Endothelial cell of umbilical vein (primary cell): ENCODE results near the gene DUSP19. TPM values are rescaled to one million over a fixed set of nuclear protein-coding genes. Genes with fewer than 3 reads are reported as not detected.

Source experiments
- BruUV-seq: library from RNA; stranded (reverse); fragments of 400-500 nt; replicated peaks from 2 replicates; lab custom pipeline; 2021; lab: Mats Ljungman, UMichigan
- CTCF ChIA-PET: fragments of 300-600, 350-600 bp; sonication (Branson Sonifier 250); formaldehyde crosslinking; loops from one replicate; lab custom pipeline; 2021; ENCODE audit warnings: antibody characterized with exemption, inconsistent platforms; lab: Charles Lee
- POLR2A ChIA-PET: fragments of 300-600, 350-600 bp; sonication (Branson Sonifier 250); formaldehyde crosslinking; loops from one replicate; lab custom pipeline; 2021; ENCODE audit warnings: antibody characterized with exemption, inconsistent platforms; lab: Charles Lee
- DNase-seq: peaks from one replicate; pipeline ENCODE4 v3.0.0-alpha.2; 2011; ENCODE audit warnings: low read depth, low spot score
- FAIRE-seq: peaks from 2 replicates; lab custom pipeline; 2011; peaks lifted over from hg19 to GRCh38; lab: Jason Lieb, UNC
- H2AFZ ChIP-seq: 2 replicates; pipeline ENCODE4 v1.6.0; 2012; ENCODE audit warnings: low read depth, low read length, control low read depth, inconsistent platforms
- H3K27ac ChIP-seq: 2 replicates; pipeline ENCODE4 v1.5.1; 2011; ENCODE audit warnings: low read depth, mild to moderate bottlenecking, control low read depth, low read length, moderate library complexity; ENCODE audit not compliant: insufficient read depth
- H3K27me3 ChIP-seq, 2 experiments: 2 replicates each; pipeline versions ENCODE4 v1.6.0 to v1.6.1; 2011; ENCODE audit warnings: low read length in 2 of 2, mixed read lengths in 1 of 2; ENCODE audit not compliant: control insufficient read depth in 2 of 2, insufficient read depth in 2 of 2
- H3K36me3 ChIP-seq, 2 experiments: 2 replicates in 1 of 2; 3 replicates in 1 of 2; pipeline ENCODE4 v1.5.1; 2011; ENCODE audit warnings: low read length in 2 of 2, mild to moderate bottlenecking in 1 of 2, moderate library complexity in 1 of 2; ENCODE audit not compliant: control insufficient read depth in 2 of 2, insufficient read depth in 2 of 2; ENCODE audit errors: extremely low read depth in 1 of 2
- H3K4me1 ChIP-seq: 3 replicates; pipeline ENCODE4 v1.5.1; 2011; ENCODE audit warnings: mild to moderate bottlenecking, low read length; ENCODE audit not compliant: control insufficient read depth, insufficient read depth; ENCODE audit errors: extremely low read depth
- H3K4me2 ChIP-seq: 2 replicates; pipeline ENCODE4 v1.6.1; 2011; ENCODE audit warnings: low read length, control low read depth, mixed read lengths; ENCODE audit not compliant: insufficient read depth
- H3K4me3 ChIP-seq, 3 experiments: fragments of 200-600 bp in 1 of 3; sonication (generic), shearing (Covaris generic) in 1 of 3; replicated peaks in 1 of 3; 2 replicates each; pipeline ENCODE4 v1.5.1; 2011 to 2016; ENCODE audit warnings: control low read depth in 3 of 3, low read length in 3 of 3, mild to moderate bottlenecking in 2 of 3, inconsistent platforms in 1 of 3, low read depth in 1 of 3, moderate library complexity in 1 of 3; ENCODE audit not compliant: insufficient read depth in 1 of 3
- H3K79me2 ChIP-seq: 2 replicates; pipeline ENCODE4 v1.6.0; 2012; ENCODE audit warnings: low read length, inconsistent platforms; ENCODE audit not compliant: control insufficient read depth, insufficient read depth
- H3K9ac ChIP-seq: replicated peaks from 2 replicates; pipeline ENCODE3; 2011; ENCODE audit warnings: low read length, control low read depth; ENCODE audit not compliant: insufficient read depth; ENCODE audit errors: extremely low read depth
- H3K9me1 ChIP-seq: replicated peaks from 3 replicates; pipeline ENCODE4 v1.6.0; 2011; ENCODE audit warnings: mild to moderate bottlenecking, low read length; ENCODE audit not compliant: control insufficient read depth, insufficient read depth; ENCODE audit errors: extremely low read depth
- H3K9me3 ChIP-seq: replicated peaks from 2 replicates; pipeline ENCODE4 v1.5.1; 2012; ENCODE audit warnings: low read length, inconsistent platforms; ENCODE audit not compliant: control insufficient read depth, insufficient read depth
- H4K20me1 ChIP-seq: replicated peaks from 2 replicates; pipeline ENCODE3; 2011; ENCODE audit warnings: mild to moderate bottlenecking, low read length; ENCODE audit not compliant: control insufficient read depth, insufficient read depth; ENCODE audit errors: extremely low read depth
- EZH2 ChIP-seq: IDR thresholded peaks from 2 replicates; pipeline ENCODE4 v1.6.1; 2012; ENCODE audit warnings: borderline replicate concordance, low read depth, mild to moderate bottlenecking, moderate library complexity, low read length, inconsistent platforms; ENCODE audit not compliant: severe bottlenecking
- FOS ChIP-seq: IDR thresholded peaks from 2 replicates; pipeline ENCODE4 v1.6.1; 2011; ENCODE audit warnings: mild to moderate bottlenecking, low read length, moderate library complexity, borderline replicate concordance; ENCODE audit not compliant: insufficient read depth
- GATA2 ChIP-seq: IDR thresholded peaks from 2 replicates; pipeline ENCODE4 v1.7.0; 2011; ENCODE audit warnings: low read depth, mild to moderate bottlenecking, moderate library complexity, mixed read lengths, low read length; ENCODE audit not compliant: insufficient read length, insufficient read depth
- JUN ChIP-seq: IDR thresholded peaks from 2 replicates; pipeline ENCODE4 v1.6.1; 2011; ENCODE audit warnings: borderline replicate concordance, low read depth; ENCODE audit not compliant: insufficient read length, insufficient read depth
- MYC ChIP-seq: IDR thresholded peaks from one replicate; pipeline ENCODE4 v1.6.1; 2011; ENCODE audit warnings: mild to moderate bottlenecking, low read depth, low read length
- POLR2A ChIP-seq: IDR thresholded peaks from 2 replicates; pipeline ENCODE4 v1.6.1; 2012; ENCODE audit warnings: low read depth, mild to moderate bottlenecking, control low read depth, low read length
- POLR2AphosphoS5 ChIP-seq: IDR thresholded peaks from 2 replicates; pipeline ENCODE4 v1.6.1; 2012; ENCODE audit warnings: low read depth, mild to moderate bottlenecking, control low read depth, low read length, moderate library complexity; ENCODE audit not compliant: insufficient read depth
- dilution Hi-C: fragments of 300-500 bp; cut with MboI; formaldehyde crosslinking; loops from one replicate; pipeline ENCODE4 v1.15.0; 2019; ENCODE audit warnings: low sequenced_read_pairs; ENCODE audit not compliant: extremely low pct_ligation_motif_present
- intact Hi-C: fragments of 100-400 bp; cut with micrococcal nuclease; formaldehyde crosslinking; loops from one replicate; pipeline ENCODE4 v1.10.0; 2022
- polyA plus RNA-seq, 4 experiments: library from polyadenylated mRNA; depleted of rRNA in 3 of 4; stranded (reverse) in 3 of 4; unstranded in 1 of 4; fragments of >200 nt; gene quantifications; 2 replicates each; pipeline versions ENCODE4 v1.2.1 to v1.2.3, GENCODE V29; 2011 to 2012; ENCODE audit warnings: missing spikeins in 1 of 4
- total RNA-seq: library from RNA; stranded (reverse); gene quantifications from 2 replicates; pipeline ENCODE4 v1.2.3, GENCODE V29; 2021
- TF ChIP-seq, protein P1 (sequence below): IDR thresholded peaks from 2 replicates; pipeline ENCODE4 v1.6.1; 2011; ENCODE audit not compliant: insufficient read depth, insufficient read length
- TF ChIP-seq, protein P2 (sequence below), 2 donors: IDR thresholded peaks; 1 replicate in 1 of 2; 2 replicates in 1 of 2; pipeline ENCODE4 v1.5.1; 2011; ENCODE audit warnings: low read length in 2 of 2, mild to moderate bottlenecking in 2 of 2, moderate library complexity in 2 of 2, control low read depth in 1 of 2, inconsistent platforms in 1 of 2, low read depth in 1 of 2; ENCODE audit not compliant: insufficient read depth in 1 of 2; ENCODE audit errors: extremely low read depth in 1 of 2

The DUSP19 gene
- total and polyA plus RNA-seq, 2 donors (not counting 3 experiments of a cell fraction or from before 2014, with no cell fraction given): 0.69 to 1.9 TPM

DNA sequence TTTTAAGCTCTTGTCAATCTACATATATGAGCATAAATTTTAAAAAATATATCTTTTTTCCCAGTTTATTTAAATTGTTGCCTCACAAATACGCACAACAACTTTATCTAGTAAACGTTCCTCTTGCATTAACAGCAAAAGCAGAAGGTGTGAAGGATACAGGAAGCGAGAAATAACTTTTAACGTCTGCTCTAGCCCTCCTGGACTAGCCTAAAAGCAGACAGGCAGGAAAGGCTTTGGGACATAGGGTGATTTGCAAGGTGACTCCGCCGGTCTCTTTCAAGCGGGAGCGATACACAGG lies 434 bp upstream of the DUSP19 start:
- H3K27me3 ChIP-seq: peaks cover 17 to 23% of the 10 kb centered on the region in 2 experiments
- FAIRE-seq: no peak
- dilution Hi-C loops (no loop called here), intact Hi-C loops (loop anchor here (1.0 to 5.0 kb wide), 3 partner anchors 40 to 164 kb away; partner anchors contain the start of genes NCKAP1 and NUP35)
- no peaks in the 10 kb centered on the region for H3K36me3 ChIP-seq
- ChIA-PET POLR2A (no interaction called here), CTCF (interaction anchor here (0.5 to 2.0 kb wide), 7 partner anchors 8 to 41 kb away, joined by 3 to 20 read pairs (median 4); no protein-coding TSS in a partner anchor)
- H3K4me1 ChIP-seq: peaks cover 12% of the 10 kb centered on the region
- no peaks in the 10 kb centered on the region for H3K9me3 ChIP-seq
- H3K4me2 ChIP-seq: peak overlapping the region; percentile 92
- TF ChIP-seq GATA2 (no peak), JUN (no peak), EZH2 (no peak), FOS (no peak), POLR2AphosphoS5 (no peak), MYC (no peak), POLR2A (no peak)
- TF ChIP-seq, protein P1, sequence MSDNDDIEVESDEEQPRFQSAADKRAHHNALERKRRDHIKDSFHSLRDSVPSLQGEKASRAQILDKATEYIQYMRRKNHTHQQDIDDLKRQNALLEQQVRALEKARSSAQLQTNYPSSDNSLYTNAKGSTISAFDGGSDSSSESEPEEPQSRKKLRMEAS: no peak
- TF ChIP-seq, protein P2, sequence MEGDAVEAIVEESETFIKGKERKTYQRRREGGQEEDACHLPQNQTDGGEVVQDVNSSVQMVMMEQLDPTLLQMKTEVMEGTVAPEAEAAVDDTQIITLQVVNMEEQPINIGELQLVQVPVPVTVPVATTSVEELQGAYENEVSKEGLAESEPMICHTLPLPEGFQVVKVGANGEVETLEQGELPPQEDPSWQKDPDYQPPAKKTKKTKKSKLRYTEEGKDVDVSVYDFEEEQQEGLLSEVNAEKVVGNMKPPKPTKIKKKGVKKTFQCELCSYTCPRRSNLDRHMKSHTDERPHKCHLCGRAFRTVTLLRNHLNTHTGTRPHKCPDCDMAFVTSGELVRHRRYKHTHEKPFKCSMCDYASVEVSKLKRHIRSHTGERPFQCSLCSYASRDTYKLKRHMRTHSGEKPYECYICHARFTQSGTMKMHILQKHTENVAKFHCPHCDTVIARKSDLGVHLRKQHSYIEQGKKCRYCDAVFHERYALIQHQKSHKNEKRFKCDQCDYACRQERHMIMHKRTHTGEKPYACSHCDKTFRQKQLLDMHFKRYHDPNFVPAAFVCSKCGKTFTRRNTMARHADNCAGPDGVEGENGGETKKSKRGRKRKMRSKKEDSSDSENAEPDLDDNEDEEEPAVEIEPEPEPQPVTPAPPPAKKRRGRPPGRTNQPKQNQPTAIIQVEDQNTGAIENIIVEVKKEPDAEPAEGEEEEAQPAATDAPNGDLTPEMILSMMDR (IDR thresholded peaks at IDR 0.05; ENCODE audit: extremely low read depth in 1 of 2, insufficient read depth in 1 of 2, low read depth in 1 of 2, low read length in 2 of 2): no peak
- no peaks in the 10 kb centered on the region for H3K79me2 ChIP-seq
- peak overlapping the region; percentile 79 for H3K27ac ChIP-seq
- BruUV-seq: no TSS peak
- H3K9me1 ChIP-seq: no peaks in the 10 kb centered on the region
- peak overlapping the region; percentile 65 to 97 (median 89) for H3K4me3 ChIP-seq
- H4K20me1 ChIP-seq: no peaks in the 10 kb centered on the region
- H3K9ac ChIP-seq: peak overlapping the region; percentile 88
- no peak for DNase-seq
- peak overlapping the region; percentile 99 for H2AFZ ChIP-seq
